ENCODE measurements around the gene PTTG1IP2. TPM values are rescaled to one million over a fixed set of nuclear protein-coding genes. Genes with fewer than 3 reads are reported as not detected.

Gene PTTG1IP2
- total RNA-seq, 1 experiment from 2014 or later: not detected

- H3K27me3 ChIP-seq (ENCODE audit: insufficient read depth, low read length): no peaks in the 10 kb centered on the region
- no peak overlapping the region for H3K27ac ChIP-seq (ENCODE audit: low read depth, low read length)
- peaks cover 0 to 4% of the 10 kb centered on the region in 2 experiments; a peak in 1 of 4 replicates for H3K4me1 ChIP-seq (ENCODE audit: control insufficient read depth in 1 of 2, insufficient read depth in 2 of 2, low read length in 2 of 2)
- H3K4me2 ChIP-seq (ENCODE audit: low read length): no peak overlapping the region
- intact Hi-C loops (cut with micrococcal nuclease): no loop called here
- H2AFZ ChIP-seq (ENCODE audit: low read depth, low read length, poor library complexity, severe bottlenecking): no peak overlapping the region
- TF ChIP-seq ZNF274 (IDR thresholded peaks at IDR 0.05; ENCODE audit: low read depth, low read length): no peak
- TF ChIP-seq MAX (IDR thresholded peaks at IDR 0.05): no peak
- no peak for TF ChIP-seq REST (IDR thresholded peaks at IDR 0.05; ENCODE audit: low read depth)
- TF ChIP-seq SRF (IDR thresholded peaks at IDR 0.05; ENCODE audit: low read depth): no peak
- no peak for TF ChIP-seq SIN3A (IDR thresholded peaks at IDR 0.05; ENCODE audit: low read depth)
- no peak for TF ChIP-seq ELF1 (IDR thresholded peaks at IDR 0.05; ENCODE audit: borderline replicate concordance, low read depth)
- TF ChIP-seq YY1 (IDR thresholded peaks at IDR 0.05; ENCODE audit: extremely low read depth, insufficient replicate concordance, low read depth, low read length): no peak
- TF ChIP-seq JUND (IDR thresholded peaks at IDR 0.05): no peak
- no peak for TF ChIP-seq SP1 (IDR thresholded peaks at IDR 0.05; ENCODE audit: low read depth)
- no peak for TF ChIP-seq EZH2phosphoT487 (IDR thresholded peaks at IDR 0.05; ENCODE audit: borderline replicate concordance)
- no peak for TF ChIP-seq ZBTB33 (IDR thresholded peaks at IDR 0.05; ENCODE audit: extremely low read depth, insufficient replicate concordance, low read length)
- no peak for TF ChIP-seq ATF3 (IDR thresholded peaks at IDR 0.05)
- no peak for TF ChIP-seq POLR2A (IDR thresholded peaks at IDR 0.05; ENCODE audit: borderline replicate concordance, extremely low read depth, insufficient read depth, insufficient read length)
- ATAC-seq (no peak), DNase-seq (ENCODE audit: low read depth, low spot score) (no peak)
- no peak overlapping the region for H3K9ac ChIP-seq (ENCODE audit: low read length)
- H4K20me1 ChIP-seq (ENCODE audit: insufficient read depth): no peaks in the 10 kb centered on the region
- H3K4me3 ChIP-seq (replicated peaks in 1 of 2; ENCODE audit: low read depth in 1 of 2, low read length in 2 of 2): no peak overlapping the region
- no TSS peak for BruUV-seq (replicated peaks)
- CTCF ChIA-PET: interaction anchor here (1.5 to 2.5 kb wide), 2 partner anchors 581 to 582 kb away, joined by 4 to 45 read pairs; no protein-coding TSS in a partner anchor
- no peaks in the 10 kb centered on the region for H3K9me3 ChIP-seq (ENCODE audit: control insufficient read depth in 1 of 2, insufficient read depth in 1 of 2, low read depth in 1 of 2, low read length in 2 of 2)
- POLR2A ChIA-PET: no interaction called here
- H3K79me2 ChIP-seq (ENCODE audit: insufficient read depth, low read length): no peaks in the 10 kb centered on the region
- no peaks in the 10 kb centered on the region for H3K36me3 ChIP-seq (ENCODE audit: control insufficient read depth in 1 of 2, insufficient read depth in 2 of 2, low read length in 2 of 2)
- H3K9me2 ChIP-seq (ENCODE audit: insufficient read depth): no peaks in the 10 kb centered on the region
- RAD21 ChIA-PET (ENCODE audit: low non-redundant PET in 1 of 2, low total read pairs in 2 of 2, uncharacterized antibody in 2 of 2, unreplicated experiment in 2 of 2): no interaction called here
Measured at GRCh38 chr7:90453259-90453891, 16.1 kb upstream of the PTTG1IP2 start.

Data from HCT116 (cell line).